GM19025 (cell line): ENCODE results near the gene ASIC3.

Source experiments
- ATAC-seq: cut with Tn5 transposase; IDR thresholded peaks from one replicate; pipeline ENCODE4 v1.9.1; 2021; ENCODE audit warnings: mild to moderate bottlenecking, low read depth, moderate library complexity; ENCODE audit not compliant: unreplicated experiment

ASIC3 gene

DNA sequence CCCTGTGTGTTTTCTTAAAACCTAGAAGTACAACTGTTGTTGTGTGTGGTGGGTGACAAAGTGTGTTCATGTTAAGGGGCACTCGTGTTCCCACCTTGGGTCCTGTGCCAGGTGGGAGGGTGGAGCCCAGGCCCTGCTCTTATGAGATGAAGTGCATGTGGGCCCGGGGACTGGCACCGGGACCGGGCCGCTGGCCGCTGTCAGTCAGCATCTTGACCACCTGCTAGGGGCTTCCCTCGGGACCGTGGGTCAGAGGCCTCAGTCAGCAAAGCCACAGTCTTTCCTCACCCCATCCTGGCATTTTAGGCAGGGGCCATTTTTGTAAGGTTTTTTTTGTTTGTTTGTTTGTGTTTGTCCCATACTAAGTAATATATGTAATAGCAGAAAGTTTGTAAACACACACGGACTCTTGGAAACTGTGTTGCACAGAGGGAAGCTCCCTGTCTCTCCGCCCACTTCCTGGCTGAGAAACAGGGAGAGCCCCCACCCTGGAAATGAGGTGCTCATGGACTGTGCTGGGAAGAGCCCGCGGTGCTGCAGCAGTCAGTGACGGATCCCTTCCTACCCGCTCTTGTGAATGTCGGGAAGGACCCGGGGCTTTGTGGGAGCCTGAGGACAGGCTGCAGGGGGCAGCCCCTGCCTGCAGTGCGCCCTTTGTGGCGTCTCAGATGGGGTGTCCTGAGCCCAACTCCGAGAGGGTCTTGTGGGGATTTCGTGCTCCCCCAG, 51.3 kb downstream of the ASIC3 start:
- ATAC-seq, result no peak

DNA sequence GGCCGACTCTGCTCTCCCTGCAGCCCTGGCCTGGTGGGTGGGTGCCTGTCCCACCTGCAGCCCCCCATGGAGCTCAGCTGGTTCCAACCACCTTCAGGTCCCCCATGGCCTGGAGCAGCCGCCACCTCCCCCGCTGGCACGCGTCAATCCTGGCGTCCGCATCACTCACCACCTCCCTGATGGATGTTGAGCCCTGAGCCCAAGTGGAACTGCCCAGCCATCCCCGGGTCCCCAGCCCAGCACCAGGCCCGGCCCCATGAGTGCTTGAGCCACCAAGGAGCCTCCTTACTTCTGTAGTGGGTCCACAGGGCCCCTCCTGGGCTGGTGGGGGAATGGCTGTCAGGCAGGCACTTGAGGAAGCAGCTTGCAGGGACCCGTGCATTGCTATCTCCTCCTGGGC, 52.6 kb downstream of the ASIC3 start:
- no peak for ATAC-seq

DNA sequence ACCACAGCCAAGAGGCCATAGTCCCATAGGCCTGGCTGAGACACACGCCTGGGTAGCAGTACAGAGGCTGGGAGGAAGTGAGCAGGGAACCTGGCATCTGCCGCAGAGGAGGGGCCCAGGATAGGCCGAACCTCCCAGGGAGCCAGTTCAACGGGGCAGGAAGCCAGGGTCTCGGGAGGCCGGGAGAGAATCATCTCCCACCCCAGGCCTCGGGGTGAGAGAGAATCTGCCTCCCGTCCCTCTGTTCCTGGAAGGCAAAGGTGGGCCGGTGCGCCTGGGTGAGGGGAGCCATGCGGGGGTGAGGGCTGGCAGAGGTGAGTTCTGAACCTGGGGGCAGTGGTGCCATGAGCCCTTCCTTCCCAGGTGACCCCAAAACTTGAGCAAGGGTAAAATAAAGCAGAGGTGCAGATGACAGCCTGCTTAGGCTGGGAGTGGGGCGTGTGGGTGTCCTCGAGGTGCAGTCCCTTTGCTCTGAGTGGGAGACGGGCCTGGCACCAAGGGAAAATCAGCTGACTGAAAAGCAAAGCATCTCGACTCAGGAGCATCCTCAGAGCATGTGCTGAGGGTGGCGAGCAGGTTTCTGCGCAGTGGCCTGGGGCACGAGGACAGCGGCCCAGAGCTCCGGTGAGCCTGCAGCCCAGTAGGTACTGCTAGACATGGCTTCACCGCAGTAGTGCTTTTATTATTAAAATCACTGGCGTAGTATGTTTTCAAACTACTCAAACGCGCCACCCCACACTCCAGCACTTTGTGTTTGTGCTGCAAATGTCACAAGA, 53.5 kb downstream of the ASIC3 start:
- ATAC-seq, result no peak
